HG03575 (cell line): ENCODE measurements around the gene TRPM2.
"Not testable (repeated sequence)": the region's sequence is repeated elsewhere in the genome, so short reads cannot be mapped to it uniquely, and the experiment has no call there.

Source experiments
- ATAC-seq: cut with Tn5 transposase; IDR thresholded peaks from one replicate; pipeline ENCODE4 v1.9.1; 2021; ENCODE audit not compliant: unreplicated experiment, insufficient number of reproducible peaks, low FRiP score; ENCODE audit errors: extremely low read depth

TRPM2 gene

DNA sequence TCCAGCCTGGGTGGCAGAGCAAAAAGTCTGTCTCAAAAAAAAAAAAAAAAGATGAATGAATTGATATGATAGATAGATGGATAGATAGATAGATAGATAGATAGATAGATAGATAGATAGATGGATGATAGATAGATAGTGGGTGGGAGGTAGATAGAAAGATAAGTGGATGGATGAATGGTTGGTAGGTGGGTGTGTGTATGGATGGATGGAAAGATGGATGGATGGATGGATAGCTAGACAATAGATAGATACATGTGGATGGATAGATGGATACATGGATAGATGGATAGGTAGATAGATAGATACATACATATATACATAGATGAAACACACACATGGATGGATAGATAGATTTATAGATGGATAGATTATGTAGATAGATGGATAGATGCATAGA lies 28.5 kb downstream of the TRPM2 start:
- ATAC-seq = no peak

DNA sequence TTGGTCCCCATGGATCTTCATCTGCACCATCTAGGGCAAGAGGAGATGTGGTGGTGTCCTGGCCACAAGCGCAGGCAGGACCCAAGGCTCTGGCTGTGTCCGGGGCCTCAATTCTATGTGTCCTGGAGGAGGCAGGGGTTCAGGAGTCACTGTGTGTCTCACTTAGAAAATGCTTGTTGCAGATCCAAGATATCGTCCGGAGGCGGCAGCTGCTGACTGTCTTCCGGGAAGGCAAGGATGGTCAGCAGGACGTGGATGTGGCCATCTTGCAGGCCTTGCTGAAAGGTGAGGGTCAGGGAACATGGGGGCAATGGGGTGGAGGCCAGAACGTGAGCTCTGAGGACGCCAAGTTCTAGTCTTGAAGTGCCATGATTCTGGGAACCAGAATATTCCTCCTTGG lies 29.1 kb downstream of the TRPM2 start:
- ATAC-seq = no peak

DNA sequence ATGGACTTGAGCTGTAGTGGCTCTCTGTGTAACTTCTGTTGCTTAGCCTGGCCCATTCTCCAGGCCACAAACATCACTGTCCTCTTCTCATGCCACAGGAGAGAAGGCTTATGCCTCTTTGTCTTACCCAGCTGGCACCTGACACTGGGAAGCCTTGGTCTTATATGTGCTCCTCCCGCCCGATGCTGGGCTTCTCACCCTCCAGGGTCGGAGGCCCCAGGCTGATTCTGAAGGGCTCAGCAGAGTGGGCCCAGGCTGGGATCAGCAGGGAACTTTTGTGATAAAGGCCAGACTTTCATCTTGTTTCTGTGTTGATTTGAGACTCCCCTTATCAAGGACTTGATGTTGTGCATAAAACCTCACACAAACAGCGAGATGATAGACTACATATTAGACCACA lies 29.8 kb downstream of the TRPM2 start:
- ATAC-seq = no peak

DNA sequence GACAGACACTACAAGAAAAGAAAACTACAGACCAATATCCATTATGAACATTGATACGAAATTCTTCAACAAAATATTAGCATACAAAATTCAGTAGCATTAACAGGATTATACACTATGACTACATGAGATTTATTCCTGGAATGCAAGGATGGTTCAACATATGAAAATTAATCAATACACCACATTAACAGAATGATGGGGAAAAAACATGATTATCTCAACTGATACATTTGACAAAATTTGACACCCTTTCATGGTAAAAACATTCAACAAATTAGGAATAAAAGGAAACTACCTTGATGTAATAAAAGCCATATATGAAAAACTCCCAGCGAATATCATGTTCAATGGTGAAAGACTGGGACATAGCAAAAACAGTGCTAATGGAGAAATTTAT lies 31.5 kb downstream of the TRPM2 start:
- ATAC-seq = no peak

DNA sequence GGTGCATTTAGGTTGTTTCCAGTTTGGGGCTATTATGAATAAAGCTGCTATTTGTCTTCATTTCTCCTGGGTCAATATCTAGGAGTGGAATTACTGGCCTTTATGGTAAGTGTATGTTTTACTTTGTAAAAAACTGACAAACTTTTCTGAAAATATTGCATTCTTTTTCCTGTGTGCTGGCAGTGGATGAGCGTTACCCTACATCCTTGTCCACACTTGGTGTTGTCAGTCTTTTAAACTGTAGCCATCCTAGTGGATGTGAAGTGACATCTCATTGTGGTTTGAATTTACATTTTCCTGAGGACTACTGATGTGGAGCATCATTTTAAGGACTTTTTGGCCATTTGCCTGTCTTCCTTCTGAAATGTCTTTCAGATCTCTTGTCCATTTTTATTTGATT lies 35.9 kb downstream of the TRPM2 start:
- ATAC-seq = no peak

DNA sequence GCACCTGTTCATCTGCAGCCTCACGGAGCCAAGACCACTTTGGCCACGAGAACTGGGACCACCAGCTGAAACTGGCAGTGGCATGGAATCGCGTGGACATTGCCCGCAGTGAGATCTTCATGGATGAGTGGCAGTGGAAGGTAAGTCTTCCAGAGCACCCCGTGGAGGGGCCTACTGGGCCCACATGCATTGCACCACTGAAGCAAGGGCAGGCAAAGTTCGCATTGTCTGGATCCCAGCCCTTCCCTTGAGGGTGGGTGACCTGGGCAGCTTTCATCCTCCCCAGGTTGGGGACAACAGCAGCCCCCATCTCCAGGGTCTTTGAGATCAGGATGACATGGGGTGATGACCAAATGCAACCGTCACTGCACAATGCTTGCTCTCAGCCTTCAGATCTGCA lies 37.5 kb downstream of the TRPM2 start:
- no peak for ATAC-seq

DNA sequence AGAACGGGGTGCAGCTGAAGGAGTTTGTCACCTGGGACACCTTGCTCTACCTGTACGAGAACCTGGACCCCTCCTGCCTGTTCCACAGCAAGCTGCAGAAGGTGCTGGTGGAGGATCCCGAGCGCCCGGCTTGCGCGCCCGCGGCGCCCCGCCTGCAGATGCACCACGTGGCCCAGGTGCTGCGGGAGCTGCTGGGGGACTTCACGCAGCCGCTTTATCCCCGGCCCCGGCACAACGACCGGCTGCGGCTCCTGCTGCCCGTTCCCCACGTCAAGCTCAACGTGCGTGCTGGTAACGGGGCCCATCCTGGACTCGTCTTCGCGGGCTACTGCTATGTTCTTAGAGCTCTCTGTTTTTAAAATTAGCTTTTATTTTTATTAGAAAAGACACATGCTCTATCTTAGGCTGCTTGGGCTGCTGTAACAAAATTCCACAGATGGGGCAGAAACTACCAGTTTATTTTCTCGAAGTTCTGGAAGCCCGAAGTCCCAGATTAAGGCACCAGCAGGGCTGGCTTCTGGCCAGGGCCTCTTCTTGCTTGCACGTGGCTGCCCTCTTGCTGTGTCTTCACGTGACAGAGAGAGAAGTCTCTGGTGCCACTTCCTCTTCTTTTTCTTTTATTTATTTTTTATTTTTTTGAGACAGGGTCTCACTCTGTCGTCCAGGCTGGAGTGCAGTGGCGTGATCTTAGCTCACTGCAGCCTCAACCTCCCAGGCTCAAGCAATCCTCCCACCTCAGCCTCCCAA lies 38.1 kb downstream of the TRPM2 start:
- ATAC-seq = no peak

DNA sequence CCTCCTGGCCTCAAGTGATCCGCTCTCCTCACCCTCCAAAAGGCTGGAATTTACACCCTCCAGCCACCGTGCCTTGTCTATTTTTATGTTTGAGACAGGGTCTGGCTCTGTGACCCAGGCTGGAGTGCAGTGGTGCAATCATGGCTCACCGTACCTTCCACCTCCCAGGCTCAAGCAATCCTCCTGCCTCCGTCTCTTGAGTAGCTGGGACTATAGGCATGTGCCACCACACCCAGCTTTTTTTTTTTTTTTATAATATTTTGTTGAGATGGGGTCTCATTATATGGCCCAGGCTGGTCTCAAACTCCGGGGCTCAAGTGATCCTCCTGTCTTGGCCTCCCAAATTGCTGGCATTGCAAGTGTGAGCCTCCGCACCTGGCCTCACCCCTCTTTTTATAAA lies 38.8 kb downstream of the TRPM2 start:
- no peak for ATAC-seq

DNA sequence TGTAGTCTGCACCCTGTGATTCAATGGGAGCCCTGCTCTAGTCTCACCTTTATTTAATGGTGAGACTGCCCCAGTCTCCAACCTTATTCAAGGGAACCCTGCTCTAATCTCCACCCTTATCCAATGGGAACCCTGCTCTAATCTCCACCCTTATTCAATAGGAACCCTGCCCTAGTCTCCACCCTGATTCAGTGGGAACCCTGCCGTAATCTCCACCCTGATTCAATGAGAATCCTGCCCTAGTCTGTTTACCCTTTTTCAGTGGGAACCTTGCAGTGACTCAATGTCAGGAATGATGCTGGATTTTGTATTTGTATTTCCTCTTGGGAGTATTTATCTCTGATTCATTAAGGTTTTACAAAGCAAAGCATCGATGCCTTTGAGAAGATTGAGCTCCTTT lies 39.5 kb downstream of the TRPM2 start:
- no peak for ATAC-seq

DNA sequence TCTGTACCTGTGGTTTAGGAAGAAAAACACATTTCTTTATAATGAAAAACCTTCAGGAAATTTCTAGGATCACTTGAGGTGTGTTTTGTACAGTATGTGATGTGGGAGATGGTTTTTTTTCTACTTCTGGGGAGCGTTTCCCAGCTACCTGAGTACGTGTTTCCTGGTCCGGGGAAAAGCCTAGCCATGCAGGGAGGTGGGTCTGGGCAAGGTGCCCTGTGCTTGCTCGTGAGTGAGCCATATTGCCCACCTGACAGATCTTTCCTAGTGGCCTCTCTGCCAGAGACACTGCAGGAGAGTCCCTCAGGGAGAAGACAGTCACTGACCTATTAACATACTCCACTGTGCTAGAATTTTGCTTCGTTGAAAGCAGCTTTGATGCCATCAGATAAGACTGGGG lies 41.3 kb downstream of the TRPM2 start:
- ATAC-seq = no peak

DNA sequence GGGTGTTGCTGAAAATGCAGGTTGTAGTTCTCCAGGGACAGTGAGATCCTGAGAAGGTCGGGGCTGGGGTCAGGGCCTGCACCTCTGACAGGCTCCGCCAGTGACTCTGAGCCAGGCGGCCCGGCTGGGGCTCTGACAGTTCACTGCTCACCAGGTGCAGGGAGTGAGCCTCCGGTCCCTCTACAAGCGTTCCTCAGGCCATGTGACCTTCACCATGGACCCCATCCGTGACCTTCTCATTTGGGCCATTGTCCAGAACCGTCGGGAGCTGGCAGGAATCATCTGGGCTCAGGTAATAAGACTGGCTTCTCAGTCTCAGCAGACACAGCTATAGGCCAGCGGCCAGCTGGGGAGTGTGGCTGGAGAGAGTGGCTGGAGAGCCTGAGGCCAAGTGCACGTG lies 41.8 kb downstream of the TRPM2 start:
- no peak for ATAC-seq

DNA sequence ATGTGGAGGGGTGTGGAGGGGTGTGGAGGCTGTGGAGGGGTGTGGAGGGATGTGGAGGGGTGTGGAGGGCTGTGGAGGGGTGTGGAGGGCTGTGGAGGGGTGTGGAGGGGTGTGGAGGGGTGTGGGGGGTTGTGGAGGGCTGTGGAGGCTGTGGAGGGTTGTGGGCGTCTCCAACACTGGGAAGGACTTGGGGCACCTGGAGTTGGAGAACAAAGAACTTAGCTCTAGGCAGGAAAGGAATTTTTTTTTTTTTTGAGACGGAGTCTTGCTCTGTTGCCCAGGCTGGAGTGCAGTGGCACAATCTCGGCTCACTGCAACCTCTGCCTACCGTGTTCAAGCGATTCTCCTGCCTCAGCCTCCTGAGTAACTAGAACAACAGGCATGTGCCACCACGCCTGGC lies 43.4 kb downstream of the TRPM2 start:
- ATAC-seq = not testable (repeated sequence)

DNA sequence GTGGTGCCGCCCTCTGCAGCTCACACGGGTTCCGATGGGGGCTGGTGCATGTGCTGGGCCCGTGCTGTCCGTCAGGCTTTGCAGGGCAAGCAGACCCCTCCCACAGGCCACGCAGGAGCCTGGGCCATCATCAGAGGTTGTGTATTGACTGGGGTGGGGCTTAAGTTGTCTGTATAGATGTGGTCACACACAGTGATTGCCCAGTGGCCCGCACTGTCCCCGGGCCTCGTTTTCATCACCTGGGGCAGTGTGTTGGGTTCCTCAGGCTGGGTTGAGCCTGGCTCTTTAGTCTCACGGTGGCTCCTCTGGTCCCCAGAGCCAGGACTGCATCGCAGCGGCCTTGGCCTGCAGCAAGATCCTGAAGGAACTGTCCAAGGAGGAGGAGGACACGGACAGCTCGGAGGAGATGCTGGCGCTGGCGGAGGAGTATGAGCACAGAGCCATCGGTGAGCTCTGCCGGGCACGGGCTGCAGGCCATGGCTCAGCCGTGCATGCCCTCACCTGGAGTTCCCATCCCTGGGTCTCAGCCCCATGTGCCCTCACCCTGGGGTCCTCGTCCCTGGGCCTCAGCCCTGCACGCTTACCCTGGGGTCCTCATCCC lies 44.1 kb downstream of the TRPM2 start:
- no peak for ATAC-seq

DNA sequence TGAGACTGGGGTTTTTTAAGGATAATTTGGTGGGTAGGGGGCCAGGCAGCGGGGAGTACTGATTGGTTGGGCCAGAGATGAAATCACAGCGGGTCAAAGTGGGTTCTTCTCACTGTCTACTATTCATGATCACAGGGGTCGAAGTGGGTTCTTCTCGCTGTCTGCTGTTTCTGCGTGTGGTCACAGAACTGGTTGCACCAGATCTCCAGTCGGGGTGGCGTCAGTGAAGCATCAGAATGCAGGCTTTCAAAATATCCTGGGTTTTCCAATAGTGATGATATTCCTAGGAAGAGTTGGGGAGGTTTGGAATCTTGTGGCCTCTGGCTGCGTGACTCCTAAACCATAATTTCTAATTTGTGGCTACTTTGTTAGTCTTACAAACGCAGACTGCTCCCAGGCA lies 45.1 kb downstream of the TRPM2 start:
- no peak for ATAC-seq

DNA sequence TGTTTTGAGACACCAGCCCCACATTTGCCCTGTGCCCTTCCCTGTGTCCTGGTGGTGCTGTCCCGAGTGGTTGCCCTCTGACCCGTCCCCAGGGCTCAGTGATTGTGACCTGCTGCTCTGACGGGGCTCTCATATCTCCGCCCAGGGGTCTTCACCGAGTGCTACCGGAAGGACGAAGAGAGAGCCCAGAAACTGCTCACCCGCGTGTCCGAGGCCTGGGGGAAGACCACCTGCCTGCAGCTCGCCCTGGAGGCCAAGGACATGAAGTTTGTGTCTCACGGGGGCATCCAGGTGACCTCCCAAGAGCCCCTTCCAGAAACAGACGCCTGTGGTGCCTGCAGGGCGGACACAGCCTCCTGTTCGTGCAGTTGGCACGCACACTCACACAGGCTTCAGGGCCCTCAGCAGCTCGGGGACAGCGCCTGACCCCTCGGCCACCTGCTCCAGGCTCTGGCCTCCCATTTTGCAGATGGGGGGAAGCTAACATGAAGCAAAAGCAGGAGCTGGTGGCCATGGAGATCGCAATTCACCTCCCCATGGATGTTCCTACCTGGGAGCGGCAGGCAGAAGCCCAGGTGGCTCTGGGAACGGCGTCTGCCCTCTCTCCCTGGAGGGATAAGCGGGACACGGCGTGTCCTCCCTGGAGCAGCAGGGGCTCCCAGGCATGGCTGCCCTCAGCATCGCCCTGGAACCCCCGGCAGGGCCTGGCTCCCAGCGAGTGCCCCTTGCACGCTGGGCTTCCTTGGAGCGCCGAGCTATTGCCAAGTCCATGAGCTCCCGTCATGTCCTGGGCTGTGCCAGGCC lies 45.9 kb downstream of the TRPM2 start:
- no peak for ATAC-seq

DNA sequence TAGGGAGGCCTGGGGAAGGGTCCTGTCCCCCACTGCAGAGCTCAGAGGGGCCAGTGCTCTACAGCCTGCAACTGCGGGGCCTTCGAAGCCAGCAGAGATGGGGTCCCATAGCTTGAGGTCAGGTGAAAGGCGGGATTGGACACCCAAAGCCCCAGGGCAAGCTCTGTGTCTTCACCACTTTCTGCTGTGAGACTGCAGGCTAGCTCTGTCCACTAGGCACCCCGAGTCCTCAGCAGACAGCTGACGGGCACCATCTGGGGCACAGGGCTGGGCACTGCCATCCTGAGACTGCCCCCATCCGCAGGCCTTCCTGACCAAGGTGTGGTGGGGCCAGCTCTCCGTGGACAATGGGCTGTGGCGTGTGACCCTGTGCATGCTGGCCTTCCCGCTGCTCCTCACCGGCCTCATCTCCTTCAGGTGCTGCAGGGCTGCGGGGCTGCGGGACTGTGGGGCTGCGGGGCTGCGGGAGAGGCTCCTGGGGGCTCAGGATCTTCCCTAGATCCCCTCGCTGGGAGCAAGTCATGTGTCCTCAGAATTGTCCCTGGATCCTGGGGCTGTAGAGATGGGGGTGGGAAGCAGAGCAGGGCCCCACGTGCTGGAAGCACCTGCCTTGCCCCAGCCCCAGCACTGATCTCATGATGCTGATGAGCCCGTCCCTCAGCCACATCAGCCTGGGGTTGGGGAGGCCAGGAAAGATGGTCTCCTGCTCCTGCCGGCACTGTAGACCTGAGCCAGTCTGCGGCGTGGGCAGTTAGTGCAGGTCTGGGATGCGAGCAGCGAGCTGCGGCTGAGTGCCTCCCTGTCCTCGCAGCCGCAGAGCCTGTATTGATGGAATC lies 46.8 kb downstream of the TRPM2 start:
- no peak for ATAC-seq

DNA sequence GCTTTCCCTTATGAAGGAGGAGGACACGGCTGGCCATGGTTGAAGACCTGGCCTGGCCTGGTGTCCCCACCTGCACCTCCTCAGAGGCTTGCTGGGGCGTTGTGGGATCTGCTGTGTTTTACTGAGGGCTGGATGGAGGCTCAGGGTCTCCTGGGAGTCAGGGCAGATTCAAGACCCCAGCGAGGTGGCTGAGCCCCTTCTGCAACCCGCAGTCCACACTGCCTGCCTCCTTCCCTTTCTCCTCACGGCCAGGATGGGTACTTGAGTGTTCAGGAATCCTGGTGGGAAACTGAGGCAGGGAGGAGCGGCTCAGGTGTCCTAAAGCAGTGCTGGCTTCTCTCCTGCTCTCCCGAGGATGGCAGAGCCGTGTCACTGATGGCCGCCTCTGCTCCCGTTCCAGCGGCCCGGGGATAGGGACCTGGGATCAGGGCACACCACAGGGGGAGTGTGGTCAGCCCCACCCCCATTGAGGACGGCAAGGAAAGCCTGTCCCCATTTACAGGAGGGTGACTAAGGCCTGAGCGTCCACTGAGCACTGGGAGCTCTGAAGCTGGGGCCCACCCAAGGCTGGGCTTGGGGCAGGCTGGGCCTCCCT lies 47.5 kb downstream of the TRPM2 start:
- ATAC-seq = no peak

DNA sequence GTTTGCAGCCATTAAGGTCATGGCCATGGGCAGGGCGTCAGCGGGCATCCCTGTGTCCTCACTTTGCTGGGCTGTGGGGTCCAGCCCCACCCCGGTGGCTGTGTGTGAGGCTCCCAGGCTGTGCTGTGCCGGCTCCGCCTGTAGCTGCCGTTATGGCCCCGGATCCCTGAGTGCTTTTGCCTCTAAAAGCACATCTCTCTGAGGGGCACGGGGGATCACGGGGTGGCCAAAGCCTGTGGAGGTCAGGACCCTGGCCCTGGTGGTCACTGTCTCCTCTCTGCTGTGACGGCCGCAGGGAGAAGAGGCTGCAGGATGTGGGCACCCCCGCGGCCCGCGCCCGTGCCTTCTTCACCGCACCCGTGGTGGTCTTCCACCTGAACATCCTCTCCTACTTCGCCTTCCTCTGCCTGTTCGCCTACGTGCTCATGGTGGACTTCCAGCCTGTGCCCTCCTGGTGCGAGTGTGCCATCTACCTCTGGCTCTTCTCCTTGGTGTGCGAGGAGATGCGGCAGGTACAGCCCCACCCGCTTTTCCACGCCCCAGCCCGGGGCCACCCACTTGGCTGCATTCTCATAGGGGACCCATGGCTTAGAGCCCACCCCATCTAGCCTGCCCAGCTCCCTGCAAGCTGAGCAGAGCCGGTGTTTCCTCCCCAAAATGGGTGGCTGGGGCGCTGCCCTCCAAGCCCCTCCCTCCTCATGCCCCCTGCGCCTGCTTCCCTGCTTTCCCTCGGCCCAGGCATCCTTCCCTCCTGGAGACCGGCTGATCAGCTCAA lies 48.2 kb downstream of the TRPM2 start:
- no peak for ATAC-seq
